Ovary (tissue), 9 donors: ENCODE measurements around the gene ETV6. TPM values are rescaled to one million over a fixed set of nuclear protein-coding genes. Genes with fewer than 3 reads are reported as not detected.

Source experiments
- DNase-seq, 5 donors: peaks; one replicate each; pipeline ENCODE4 v3.0.0-alpha.2; 2019 to 2020
- H3K27ac ChIP-seq, 2 donors: fragments of 200-600 bp; one replicate each; pipeline versions ENCODE4 v1.5.1 to v1.8.0; 2019 to 2022
- H3K27me3 ChIP-seq: fragments of 200-600 bp; one replicate; pipeline ENCODE4 v1.8.0; 2022
- H3K36me3 ChIP-seq: fragments of 200-600 bp; sonication (generic); one replicate; pipeline ENCODE4 v1.5.1; 2019
- H3K4me1 ChIP-seq: one replicate; pipeline ENCODE4 v1.8.1; 2013; ENCODE audit warnings: mild to moderate bottlenecking, moderate library complexity; ENCODE audit not compliant: insufficient read depth
- H3K4me3 ChIP-seq: fragments of 200-600 bp; sonication (generic); one replicate; pipeline ENCODE4 v1.5.1; 2017
- H3K9me3 ChIP-seq, 2 donors: fragments of 200-600 bp in 1 of 2; sonication (generic) in 1 of 2; one replicate each; pipeline versions ENCODE4 v1.5.1 to v1.8.1; 2013 to 2019; ENCODE audit warnings: mild to moderate bottlenecking in 1 of 2, moderate library complexity in 1 of 2
- CTCF ChIP-seq, 3 donors: fragments of 450-650 bp in 2 of 3; fragments of 200-600 bp in 1 of 3; IDR thresholded peaks; one replicate each; pipeline versions ENCODE4 v1.5.1 to v1.8.0; 2016 to 2022; ENCODE audit warnings: antibody characterized with exemption in 3 of 3, mild to moderate bottlenecking in 1 of 3
- EP300 ChIP-seq: sonication (generic); formaldehyde crosslinking; IDR thresholded peaks from one replicate; pipeline ENCODE4 v1.6.1; 2017; ENCODE audit warnings: antibody characterized with exemption
- POLR2A ChIP-seq: fragments of 450-650 bp; IDR thresholded peaks from one replicate; pipeline ENCODE4 v1.6.1; 2017; ENCODE audit warnings: antibody characterized with exemption, mild to moderate bottlenecking, moderate library complexity
- WGBS, 3 donors: extraction: QIAGEN DNeasy Blood & Tissue Kit in 1 of 3; methylation state at CpG; one replicate each; pipeline versions ENCODE4 v1.1.5 to v1.1.7; 2013 to 2017; 5-methylcytosine and 5-hydroxymethylcytosine counted together
- intact Hi-C, 4 donors: fragments of 100-400 bp; cut with DNase I; formaldehyde crosslinking; loops; one replicate each; pipeline versions ENCODE4 v1.11.0 to v1.15.1; 2022 to 2023
- polyA plus RNA-seq, 2 donors: library from polyadenylated mRNA; stranded (reverse); fragments of 200-250 nt in 1 of 2; fragments of 350-450 nt in 1 of 2; fragmentation: Illumina TruSeq in 1 of 2; extraction: RNeasy Lipid Tissue Mini Kit (QIAGEN cat#74804) in 1 of 2; gene quantifications; one replicate each; pipeline ENCODE4 v1.2.3, GENCODE V29; 2013 to 2014
- total RNA-seq, 7 donors: library from RNA; depleted of rRNA in 2 of 7; stranded (reverse); fragments of >200 nt in 2 of 7; fragmentation: NEBNext Ultra II Directional in 3 of 7; extraction: Animal tissue kit (Norgen Biotek cat#: 25700) in 3 of 7; gene quantifications; one replicate each; pipeline versions ENCODE4 v1.1.0 to v1.2.4, GENCODE V29; 2016 to 2023
- donor health status: DM: no; HTN: no; CAD: no; lungs with moderate emphysema.
- donor health status: DM: no; HTN: no; CAD: no.
- donor health status: Bipolar disorder and iron deficiency.
- donor health status: DM: yes; HTN: yes; CAD: no.
- donor health status: DM: no; HTN: no; CAD: no.
- donor health status: DM: yes; HTN: yes; CAD: no.

The ETV6 gene
- total and polyA plus RNA-seq, 9 donors: 4.4 to 34.6 (median 18.3) TPM

DNA sequence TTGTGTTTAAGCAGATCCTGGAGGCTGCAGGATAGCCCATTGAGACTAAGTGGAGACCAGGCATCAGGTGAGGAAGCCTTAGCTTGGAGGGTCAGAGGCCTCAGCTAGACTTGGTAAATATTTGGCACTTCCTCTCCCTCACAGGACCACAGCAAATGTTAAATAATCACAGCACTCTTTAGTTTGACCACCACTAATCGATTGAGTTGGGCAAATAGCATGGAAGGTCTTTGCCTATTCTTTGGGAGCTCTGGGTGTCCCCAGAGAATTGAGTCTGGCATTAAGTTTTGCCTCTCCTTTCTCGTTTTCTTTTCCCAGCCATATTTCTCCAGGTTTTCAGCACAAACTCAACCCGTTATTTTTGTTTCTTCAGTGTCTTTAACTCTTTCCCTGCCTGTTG lies 61.4 kb downstream of the ETV6 start:
- intact Hi-C loops: no loop called here
- Histone ChIP-seq H3K4me3 (no peak overlapping the region), H3K9me3 (no peaks in the 10 kb centered on the region), H3K4me1 (peaks cover 23% of the 10 kb centered on the region), H3K36me3 (no peaks in the 10 kb centered on the region), H3K27me3 (no peaks in the 10 kb centered on the region), H3K27ac (no peak overlapping the region)
- DNase-seq: no peak
- TF ChIP-seq POLR2A: no peak
- TF ChIP-seq CTCF (IDR thresholded peaks at IDR 0.05): no peak
- TF ChIP-seq EP300: no peak
- 40 to 50% (median 42%) methylated on average over 3 of the region's 3 CpGs for WGBS, 3 donors

GRCh38 chr12:11711651-11712327 lies 62.3 kb downstream of the ETV6 start:
- Histone ChIP-seq H3K9me3 (no peaks in the 10 kb centered on the region), H3K4me1 (peaks cover 16% of the 10 kb centered on the region), H3K27me3 (no peaks in the 10 kb centered on the region), H3K36me3 (no peaks in the 10 kb centered on the region), H3K4me3 (no peak overlapping the region), H3K27ac (no peak overlapping the region)
- intact Hi-C loops: no loop called here
- peak in 2 of 5 donors; percentile 20 to 73 for DNase-seq
- 43 to 52% (median 51%) methylated on average over 9 of the region's 9 CpGs for WGBS, 3 donors
- no peak for TF ChIP-seq CTCF (IDR thresholded peaks at IDR 0.05)
- no peak for TF ChIP-seq EP300

- intact Hi-C loops: no loop called here
- DNase-seq: no peak
- 97 to 99% (median 97%) methylated on average over 6 of the region's 6 CpGs for WGBS, 3 donors
- H3K27me3 ChIP-seq: no peaks in the 10 kb centered on the region
- H3K9me3 ChIP-seq: no peaks in the 10 kb centered on the region
- peaks cover 12% of the 10 kb centered on the region for H3K4me1 ChIP-seq
- no peak overlapping the region for H3K27ac ChIP-seq
- H3K36me3 ChIP-seq: no peaks in the 10 kb centered on the region
- no peak overlapping the region for H3K4me3 ChIP-seq
- no peak for TF ChIP-seq CTCF (IDR thresholded peaks at IDR 0.05)
- TF ChIP-seq EP300: no peak
- no peak for TF ChIP-seq POLR2A
Measured at GRCh38 chr12:11712491-11712890, 63.0 kb downstream of the ETV6 start.

DNA sequence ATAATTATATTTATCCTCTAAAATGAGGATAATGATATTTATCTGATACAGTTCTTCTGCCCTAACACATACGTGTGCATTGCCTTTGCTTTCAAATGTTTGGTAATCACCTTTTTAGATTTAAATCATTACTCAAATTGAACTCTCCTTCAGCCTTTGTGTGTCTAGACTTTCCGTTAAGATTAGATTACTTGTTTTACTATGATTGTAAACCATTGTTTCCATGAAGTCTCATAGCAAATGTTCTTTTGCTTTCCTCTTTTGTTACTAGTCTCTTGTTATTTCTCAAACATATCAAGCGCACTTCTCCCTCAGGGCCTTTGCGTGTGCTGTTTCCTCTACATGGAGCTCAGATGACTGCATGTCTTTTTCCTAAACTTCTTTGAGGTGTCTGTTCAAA lies 63.7 kb downstream of the ETV6 start:
- Histone ChIP-seq H3K36me3 (no peaks in the 10 kb centered on the region), H3K27me3 (no peaks in the 10 kb centered on the region), H3K27ac (no peak overlapping the region), H3K4me1 (peaks cover 6% of the 10 kb centered on the region), H3K9me3 (no peaks in the 10 kb centered on the region), H3K4me3 (no peak overlapping the region)
- WGBS, 3 donors: 93 to 97% (median 95%) methylated on average over 4 of the region's 4 CpGs
- intact Hi-C loops: no loop called here
- TF ChIP-seq CTCF (IDR thresholded peaks at IDR 0.05): no peak
- no peak for TF ChIP-seq POLR2A
- TF ChIP-seq EP300: no peak
- DNase-seq: no peak
